ENCODE results near the gene MACROD2.

MACROD2 gene

DNA sequence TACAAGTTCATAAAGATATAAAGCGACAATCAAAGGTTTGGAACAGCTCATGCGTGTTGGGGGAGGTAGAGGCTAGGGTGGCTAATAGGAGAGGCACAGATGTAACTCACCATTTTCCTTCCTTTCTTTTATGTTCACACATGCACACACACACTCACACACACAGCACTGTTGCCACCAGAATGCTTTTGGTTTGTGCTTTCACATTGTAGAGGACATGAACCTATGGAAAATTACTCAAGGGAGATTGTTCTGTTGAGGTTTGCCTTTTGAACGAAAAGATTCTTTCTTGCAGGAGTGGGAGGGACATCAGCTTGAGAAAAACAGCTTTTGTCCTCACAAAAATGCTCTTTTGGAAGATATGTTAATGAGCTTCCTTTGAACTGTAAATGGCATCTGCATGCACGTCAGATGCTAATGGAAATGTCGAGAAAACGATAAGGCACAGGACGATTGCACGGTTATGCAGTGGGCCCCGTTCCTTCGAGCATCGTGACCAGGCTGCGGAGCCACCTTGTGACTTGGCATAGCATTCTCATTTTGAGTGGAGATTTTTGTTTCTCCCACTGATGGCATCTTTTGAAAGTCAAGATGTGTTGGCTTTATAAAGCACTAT lies 1853.8 kb downstream of the MACROD2 start:
- TF ChIP-seq, protein P1, sequence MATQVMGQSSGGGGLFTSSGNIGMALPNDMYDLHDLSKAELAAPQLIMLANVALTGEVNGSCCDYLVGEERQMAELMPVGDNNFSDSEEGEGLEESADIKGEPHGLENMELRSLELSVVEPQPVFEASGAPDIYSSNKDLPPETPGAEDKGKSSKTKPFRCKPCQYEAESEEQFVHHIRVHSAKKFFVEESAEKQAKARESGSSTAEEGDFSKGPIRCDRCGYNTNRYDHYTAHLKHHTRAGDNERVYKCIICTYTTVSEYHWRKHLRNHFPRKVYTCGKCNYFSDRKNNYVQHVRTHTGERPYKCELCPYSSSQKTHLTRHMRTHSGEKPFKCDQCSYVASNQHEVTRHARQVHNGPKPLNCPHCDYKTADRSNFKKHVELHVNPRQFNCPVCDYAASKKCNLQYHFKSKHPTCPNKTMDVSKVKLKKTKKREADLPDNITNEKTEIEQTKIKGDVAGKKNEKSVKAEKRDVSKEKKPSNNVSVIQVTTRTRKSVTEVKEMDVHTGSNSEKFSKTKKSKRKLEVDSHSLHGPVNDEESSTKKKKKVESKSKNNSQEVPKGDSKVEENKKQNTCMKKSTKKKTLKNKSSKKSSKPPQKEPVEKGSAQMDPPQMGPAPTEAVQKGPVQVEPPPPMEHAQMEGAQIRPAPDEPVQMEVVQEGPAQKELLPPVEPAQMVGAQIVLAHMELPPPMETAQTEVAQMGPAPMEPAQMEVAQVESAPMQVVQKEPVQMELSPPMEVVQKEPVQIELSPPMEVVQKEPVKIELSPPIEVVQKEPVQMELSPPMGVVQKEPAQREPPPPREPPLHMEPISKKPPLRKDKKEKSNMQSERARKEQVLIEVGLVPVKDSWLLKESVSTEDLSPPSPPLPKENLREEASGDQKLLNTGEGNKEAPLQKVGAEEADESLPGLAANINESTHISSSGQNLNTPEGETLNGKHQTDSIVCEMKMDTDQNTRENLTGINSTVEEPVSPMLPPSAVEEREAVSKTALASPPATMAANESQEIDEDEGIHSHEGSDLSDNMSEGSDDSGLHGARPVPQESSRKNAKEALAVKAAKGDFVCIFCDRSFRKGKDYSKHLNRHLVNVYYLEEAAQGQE (IDR thresholded peaks at IDR 0.05; ENCODE audit: insufficient read depth in 1 of 2, low read depth in 2 of 2, low read length in 2 of 2): no peak
- TF ChIP-seq TAF1 (IDR thresholded peaks at IDR 0.05; ENCODE audit: borderline replicate concordance, insufficient read depth, low read length) (no peak), POLR2AphosphoS5 (IDR thresholded peaks at IDR 0.05; ENCODE audit: low read depth, low read length) (no peak), SIN3A (IDR thresholded peaks at IDR 0.05; ENCODE audit: borderline replicate concordance, insufficient read depth, low read length) (no peak), FOXP2 (optimal IDR thresholded peaks at IDR 0.05; ENCODE audit: borderline replicate concordance, extremely low read depth, extremely low read length, insufficient read depth) (no peak)

DNA sequence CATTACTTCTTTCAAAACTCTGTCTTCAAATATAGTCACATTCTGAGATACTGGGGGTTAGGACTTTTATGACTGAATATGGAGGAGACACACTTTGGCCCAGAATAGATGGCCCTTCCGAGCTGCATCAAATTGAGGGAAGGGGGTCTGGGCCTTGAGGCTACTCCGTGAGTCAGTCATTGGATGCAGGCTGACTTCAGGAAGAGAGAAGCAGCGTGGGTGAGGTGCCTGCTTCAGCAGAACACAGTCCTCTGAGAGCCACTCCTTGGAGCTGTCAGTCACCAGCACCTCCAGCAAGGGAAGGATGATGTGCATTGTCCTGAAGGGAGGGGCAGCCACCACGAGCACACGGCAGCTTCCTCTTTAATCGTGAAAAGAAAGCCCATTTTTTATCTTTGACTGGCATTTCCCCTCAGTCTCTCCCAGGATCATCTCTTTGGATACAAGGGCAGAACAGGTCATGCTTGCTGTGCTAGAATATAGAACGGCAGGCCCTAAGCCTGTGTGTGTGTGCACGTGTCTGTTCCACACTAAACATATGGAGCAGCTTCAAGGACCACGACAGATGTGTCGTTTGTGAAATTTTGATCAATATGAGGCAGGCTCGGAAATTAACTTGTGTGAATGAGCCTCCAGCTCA lies 1856.4 kb downstream of the MACROD2 start:
- TF ChIP-seq TAF1 (IDR thresholded peaks at IDR 0.05; ENCODE audit: borderline replicate concordance, insufficient read depth, low read length): no peak
- TF ChIP-seq, protein P1 (IDR thresholded peaks at IDR 0.05; ENCODE audit: insufficient read depth in 1 of 2, low read depth in 2 of 2, low read length in 2 of 2): no peak
- TF ChIP-seq SIN3A (IDR thresholded peaks at IDR 0.05; ENCODE audit: borderline replicate concordance, insufficient read depth, low read length): no peak
- TF ChIP-seq POLR2AphosphoS5 (IDR thresholded peaks at IDR 0.05; ENCODE audit: low read depth, low read length): no peak
- no peak for TF ChIP-seq FOXP2 (optimal IDR thresholded peaks at IDR 0.05; ENCODE audit: borderline replicate concordance, extremely low read depth, extremely low read length, insufficient read depth)

DNA sequence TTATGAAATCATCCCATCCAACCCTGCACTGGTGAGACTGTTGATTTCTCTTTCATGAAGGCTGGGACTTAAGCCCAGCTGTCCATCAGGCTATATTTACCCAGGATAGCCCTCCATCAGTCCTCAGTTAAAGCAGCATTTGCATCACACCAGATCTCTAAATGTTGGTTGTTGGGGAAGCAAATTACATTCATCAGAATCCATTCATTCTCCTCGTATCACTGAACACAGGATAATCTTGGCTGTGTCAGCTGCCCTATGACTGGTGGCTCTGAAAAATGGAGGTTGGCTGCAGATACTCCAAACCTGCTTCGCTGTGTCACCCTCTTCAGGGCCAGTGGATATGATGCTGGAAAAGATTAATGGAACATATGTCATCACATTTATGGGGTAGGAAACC lies 1859.6 kb downstream of the MACROD2 start:
- no peak for TF ChIP-seq FOXP2 (optimal IDR thresholded peaks at IDR 0.05; ENCODE audit: borderline replicate concordance, extremely low read depth, extremely low read length, insufficient read depth)
- TF ChIP-seq, protein P1 (IDR thresholded peaks at IDR 0.05; ENCODE audit: insufficient read depth in 1 of 2, low read depth in 2 of 2, low read length in 2 of 2): no peak
- TF ChIP-seq SIN3A (IDR thresholded peaks at IDR 0.05; ENCODE audit: borderline replicate concordance, insufficient read depth, low read length): no peak
- no peak for TF ChIP-seq TAF1 (IDR thresholded peaks at IDR 0.05; ENCODE audit: borderline replicate concordance, insufficient read depth, low read length)
- TF ChIP-seq POLR2AphosphoS5 (IDR thresholded peaks at IDR 0.05; ENCODE audit: low read depth, low read length): no peak

DNA sequence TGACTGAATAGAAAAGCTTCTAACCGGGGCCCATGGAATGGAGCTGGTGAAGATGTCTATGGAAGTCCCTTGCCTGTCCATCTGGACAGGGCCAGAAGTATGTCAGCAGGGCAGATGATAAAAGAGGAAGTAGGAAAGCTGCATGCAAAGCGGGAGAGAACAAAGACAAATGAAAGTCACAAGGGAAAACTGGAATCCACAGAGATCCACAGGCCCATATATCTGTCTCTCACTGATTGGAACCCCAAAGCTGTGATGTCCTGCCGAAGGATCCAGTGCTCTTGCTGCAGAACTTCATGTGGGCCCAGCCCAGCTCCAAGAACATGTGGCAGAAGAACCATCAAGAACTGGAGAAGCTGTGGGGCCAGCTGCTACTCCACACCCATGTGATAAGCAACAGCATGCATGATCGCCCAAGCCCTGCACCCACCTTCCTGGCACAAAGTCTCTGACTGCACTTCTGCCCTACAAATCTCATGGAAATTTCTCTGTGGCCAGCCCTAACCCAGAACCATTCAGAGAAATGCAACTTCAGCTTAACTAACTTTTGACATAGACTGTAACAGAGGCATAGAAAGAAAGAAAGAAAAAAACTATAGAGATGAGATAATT lies 1862.0 kb downstream of the MACROD2 start:
- TF ChIP-seq POLR2AphosphoS5 (IDR thresholded peaks at IDR 0.05; ENCODE audit: low read depth, low read length): no peak
- TF ChIP-seq FOXP2 (optimal IDR thresholded peaks at IDR 0.05; ENCODE audit: borderline replicate concordance, extremely low read depth, extremely low read length, insufficient read depth): no peak
- no peak for TF ChIP-seq SIN3A (IDR thresholded peaks at IDR 0.05; ENCODE audit: borderline replicate concordance, insufficient read depth, low read length)
- TF ChIP-seq TAF1 (IDR thresholded peaks at IDR 0.05; ENCODE audit: borderline replicate concordance, insufficient read depth, low read length): no peak
- TF ChIP-seq, protein P1 (IDR thresholded peaks at IDR 0.05; ENCODE audit: insufficient read depth in 1 of 2, low read depth in 2 of 2, low read length in 2 of 2): no peak
